Caco-2 (cell line): ENCODE measurements around the gene NFATC4. TPM values are rescaled to one million over a fixed set of nuclear protein-coding genes. Genes with fewer than 3 reads are reported as not detected.

ENCODE experiments used
- BruUV-seq: library from RNA; stranded (reverse); fragments of 400-500 nt; replicated peaks from 2 replicates; lab custom pipeline; 2021; lab: Mats Ljungman, UMichigan
- CTCF ChIA-PET: fragments of 300-600 bp; sonication (Branson Sonifier 250); formaldehyde crosslinking; loops from one replicate; lab custom pipeline; 2022; ENCODE audit warnings: antibody characterized with exemption; lab: Charles Lee
- POLR2A ChIA-PET: fragments of 300-600 bp; sonication (Branson Sonifier 250); formaldehyde crosslinking; loops from one replicate; lab custom pipeline; 2022; ENCODE audit warnings: antibody characterized with exemption; lab: Charles Lee
- DNase-seq, 2 experiments: peaks; one replicate each; pipeline versions ENCODE4 v3.0.0 to v3.0.0-alpha.2; 2020 to 2022
- H3K27me3 ChIP-seq: replicated peaks from 2 replicates; pipeline ENCODE4 v1.6.0; 2011; ENCODE audit warnings: low read length; ENCODE audit not compliant: control insufficient read depth, insufficient read depth
- H3K36me3 ChIP-seq: 2 replicates; pipeline ENCODE4 v1.5.1; 2011; ENCODE audit warnings: low read length; ENCODE audit not compliant: control insufficient read depth, insufficient read depth
- H3K4me1 ChIP-seq: fragments of 250-450 bp; sonication (Bioruptor Pico); 2 replicates; pipeline ENCODE4 v1.5.1; 2020; ENCODE audit warnings: mild to moderate bottlenecking
- H3K4me3 ChIP-seq: 2 replicates; pipeline ENCODE4 v1.5.1; 2011; ENCODE audit warnings: low read depth, mild to moderate bottlenecking, control low read depth, low read length
- H3K9me3 ChIP-seq: fragments of 250-450 bp; sonication (Bioruptor Pico); 2 replicates; pipeline ENCODE4 v1.5.1; 2020; ENCODE audit warnings: mild to moderate bottlenecking, moderate library complexity
- H3K27ac Mint-ChIP-seq: one replicate; pipeline ENCODE4 v1.8.0; 2022; ENCODE audit warnings: mixed read lengths; ENCODE audit not compliant: unreplicated experiment
- H3K27me3 Mint-ChIP-seq: one replicate; pipeline ENCODE4 v1.8.0; 2022; ENCODE audit warnings: mixed read lengths; ENCODE audit not compliant: insufficient read depth, unreplicated experiment
- H3K36me3 Mint-ChIP-seq: one replicate; pipeline ENCODE4 v1.8.0; 2022; ENCODE audit warnings: mild to moderate bottlenecking, mixed read lengths; ENCODE audit not compliant: insufficient read depth, unreplicated experiment
- H3K4me1 Mint-ChIP-seq: one replicate; pipeline ENCODE4 v1.8.0; 2022; ENCODE audit warnings: low read depth, mixed read lengths; ENCODE audit not compliant: unreplicated experiment
- H3K4me3 Mint-ChIP-seq: one replicate; pipeline ENCODE4 v1.8.0; 2022; ENCODE audit warnings: mild to moderate bottlenecking, moderate library complexity, mixed read lengths; ENCODE audit not compliant: unreplicated experiment
- H3K9me3 Mint-ChIP-seq: one replicate; pipeline ENCODE4 v1.8.0; 2022; ENCODE audit warnings: mixed read lengths; ENCODE audit not compliant: unreplicated experiment
- CTCF ChIP-seq, 2 experiments: fragments of 200-600 bp in 1 of 2; IDR thresholded peaks; 1 replicate in 1 of 2; 2 replicates in 1 of 2; pipeline versions ENCODE4 v1.5.1 to v1.8.0; 2011 to 2022; ENCODE audit warnings: antibody characterized with exemption in 1 of 2, control low read depth in 1 of 2, inconsistent platforms in 1 of 2, low read depth in 1 of 2, low read length in 1 of 2, mild to moderate bottlenecking in 1 of 2, moderate library complexity in 1 of 2; ENCODE audit not compliant: insufficient read depth in 1 of 2, severe bottlenecking in 1 of 2, unreplicated experiment in 1 of 2
- intact Hi-C: fragments of 100-400 bp; cut with micrococcal nuclease; formaldehyde crosslinking; loops from one replicate; pipeline ENCODE4 v1.10.0; 2022; ENCODE audit not compliant: unreplicated experiment
- total RNA-seq: library from RNA; stranded (reverse); gene quantifications from 2 replicates; pipeline ENCODE4 v1.2.3, GENCODE V29; 2022

NFATC4 gene
- total RNA-seq, 1 experiment from 2014 or later: 0.88 TPM

DNA sequence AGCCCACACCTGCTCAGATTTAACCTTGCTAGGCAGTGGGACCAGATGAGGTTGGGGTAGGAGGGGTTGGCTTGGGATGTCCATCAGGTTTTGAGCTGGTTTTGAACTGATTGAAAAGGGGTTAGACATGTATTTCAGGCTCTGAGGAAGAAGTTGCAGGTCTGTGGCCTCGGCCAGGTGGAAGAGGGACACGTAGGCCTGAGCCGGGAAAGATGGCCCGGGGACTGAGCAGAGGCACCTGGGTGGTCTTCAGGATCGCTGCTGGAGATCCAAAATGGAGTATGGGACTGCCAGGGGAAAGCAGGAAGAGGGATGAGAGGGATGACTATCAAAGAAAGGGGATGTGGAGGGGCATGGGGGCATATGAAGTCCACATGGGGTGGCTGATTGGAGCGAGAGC lies 38.4 kb downstream of the NFATC4 start:
- Histone ChIP-seq H3K4me1 (no peaks in the 10 kb centered on the region; the same call in 1 of the 2 replicates), H3K9me3 (no peaks in the 10 kb centered on the region), H3K4me3 (no peak overlapping the region), H3K27me3 (no peaks in the 10 kb centered on the region), H3K36me3 (no peaks in the 10 kb centered on the region)
- Mint-ChIP-seq H3K4me3 (no peak overlapping the region), H3K27ac (no peak overlapping the region), H3K4me1 (peaks cover 20% of the 10 kb centered on the region), H3K27me3 (no peaks in the 10 kb centered on the region), H3K9me3 (no peaks in the 10 kb centered on the region), H3K36me3 (no peaks in the 10 kb centered on the region)
- no peak for TF ChIP-seq CTCF (IDR thresholded peaks at IDR 0.05; ENCODE audit: insufficient read depth in 1 of 2, low read depth in 1 of 2, low read length in 1 of 2, severe bottlenecking in 1 of 2, unreplicated experiment in 1 of 2)
- no peak for DNase-seq
- CTCF ChIA-PET: no interaction called here
- POLR2A ChIA-PET: no interaction called here
- intact Hi-C loops: no loop called here
- no TSS peak for BruUV-seq

DNA sequence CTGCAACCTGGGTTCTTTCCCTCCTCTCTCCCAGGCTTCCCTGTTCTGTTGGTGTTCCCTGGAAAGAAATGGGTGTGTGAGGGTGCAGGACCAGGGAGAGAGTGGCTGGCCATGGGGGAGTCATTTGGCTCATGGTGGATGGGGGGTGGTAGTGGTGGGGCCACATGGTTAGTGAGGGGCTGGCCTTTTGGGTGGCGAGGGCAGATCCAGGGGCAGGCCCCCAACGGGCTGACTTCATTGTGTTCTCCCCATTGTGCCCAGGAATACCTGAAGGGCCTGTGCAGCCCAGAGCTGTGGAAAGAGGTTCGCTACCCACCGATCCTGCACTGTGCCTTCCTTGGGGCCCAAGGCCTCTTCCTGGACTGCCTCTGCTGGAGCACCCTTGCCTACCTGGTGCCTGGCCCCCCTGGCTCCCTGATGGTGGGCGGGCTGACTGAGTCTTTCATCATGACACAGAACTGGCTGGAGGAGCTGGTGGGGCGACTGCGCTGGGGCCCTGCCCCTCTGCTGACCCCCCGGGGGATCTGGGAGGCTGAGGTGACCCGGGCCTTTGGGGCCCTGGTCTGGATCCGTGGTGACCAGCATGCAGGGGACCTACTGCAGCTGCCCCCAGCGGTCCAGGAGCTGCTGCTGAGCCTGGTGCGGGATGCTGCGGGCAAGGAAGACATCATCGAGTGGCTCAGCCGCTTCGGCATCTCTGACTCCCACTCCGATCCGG lies 39.8 kb downstream of the NFATC4 start:
- no TSS peak for BruUV-seq

DNA sequence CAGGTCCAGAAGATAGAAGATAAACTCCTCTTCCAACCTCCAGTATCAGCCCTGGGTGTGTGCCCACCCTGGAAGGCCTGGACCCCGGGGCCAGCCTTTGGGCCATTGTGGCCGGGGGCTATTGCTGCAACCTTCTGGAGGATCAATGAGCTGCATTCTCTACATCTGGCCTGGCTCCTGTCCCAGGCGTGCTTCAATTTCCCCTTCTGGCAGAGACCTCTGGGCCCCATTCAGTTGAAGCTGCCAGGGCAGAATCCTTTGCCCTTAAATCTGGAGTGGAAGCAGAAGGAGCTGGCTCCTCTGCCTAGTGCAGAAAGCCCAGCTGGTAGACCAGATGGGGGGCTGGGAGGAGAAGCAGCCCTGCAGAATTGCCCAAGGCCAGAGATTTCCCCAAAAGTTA lies 40.8 kb downstream of the NFATC4 start:
- Histone ChIP-seq H3K9me3 (no peaks in the 10 kb centered on the region), H3K4me3 (no peak overlapping the region), H3K27me3 (no peaks in the 10 kb centered on the region), H3K4me1 (no peaks in the 10 kb centered on the region), H3K36me3 (no peaks in the 10 kb centered on the region; the same call in 1 of the 2 replicates)
- Mint-ChIP-seq H3K36me3 (no peaks in the 10 kb centered on the region), H3K9me3 (no peaks in the 10 kb centered on the region), H3K27ac (no peak overlapping the region), H3K27me3 (no peaks in the 10 kb centered on the region), H3K4me1 (no peaks in the 10 kb centered on the region), H3K4me3 (no peak overlapping the region)
- CTCF ChIA-PET: interaction anchor here (0.5 to 1.6 kb wide), 5 partner anchors 10 to 273 kb away, joined by 4 to 11 read pairs (median 6); partner anchors contain the start of gene NYNRIN
- intact Hi-C loops: no loop called here
- TF ChIP-seq CTCF (IDR thresholded peaks at IDR 0.05; ENCODE audit: insufficient read depth in 1 of 2, low read depth in 1 of 2, low read length in 1 of 2, severe bottlenecking in 1 of 2, unreplicated experiment in 1 of 2): no peak
- POLR2A ChIA-PET: no interaction called here
- DNase-seq: no peak
- no TSS peak for BruUV-seq

More for the DNA sequence above, 39.8 kb downstream of the NFATC4 start:
- Histone ChIP-seq H3K36me3 (no peaks in the 10 kb centered on the region; the same call in 1 of the 2 replicates), H3K9me3 (no peaks in the 10 kb centered on the region), H3K4me3 (no peak overlapping the region), H3K4me1 (no peaks in the 10 kb centered on the region), H3K27me3 (no peaks in the 10 kb centered on the region)
- Mint-ChIP-seq H3K27me3 (no peaks in the 10 kb centered on the region), H3K36me3 (no peaks in the 10 kb centered on the region), H3K27ac (no peak overlapping the region), H3K9me3 (no peaks in the 10 kb centered on the region), H3K4me3 (no peak overlapping the region), H3K4me1 (peaks cover 8% of the 10 kb centered on the region)
- ChIA-PET CTCF (no interaction called here), POLR2A (no interaction called here)
- intact Hi-C loops: no loop called here
- no peak for TF ChIP-seq CTCF (IDR thresholded peaks at IDR 0.05; ENCODE audit: insufficient read depth in 1 of 2, low read depth in 1 of 2, low read length in 1 of 2, severe bottlenecking in 1 of 2, unreplicated experiment in 1 of 2)
- no peak for DNase-seq
